Endothelial cell of umbilical vein (primary cell): ENCODE results near the gene SRPX2. TPM values are rescaled to one million over a fixed set of nuclear protein-coding genes. Genes with fewer than 3 reads are reported as not detected.

ENCODE experiments used
- BruUV-seq: library from RNA; stranded (reverse); fragments of 400-500 nt; replicated peaks from 2 replicates; lab custom pipeline; 2021; lab: Mats Ljungman, UMichigan
- CTCF ChIA-PET: fragments of 300-600, 350-600 bp; sonication (Branson Sonifier 250); formaldehyde crosslinking; loops from one replicate; lab custom pipeline; 2021; ENCODE audit warnings: antibody characterized with exemption, inconsistent platforms; lab: Charles Lee
- POLR2A ChIA-PET: fragments of 300-600, 350-600 bp; sonication (Branson Sonifier 250); formaldehyde crosslinking; loops from one replicate; lab custom pipeline; 2021; ENCODE audit warnings: antibody characterized with exemption, inconsistent platforms; lab: Charles Lee
- DNase-seq: peaks from one replicate; pipeline ENCODE4 v3.0.0-alpha.2; 2011; ENCODE audit warnings: low read depth, low spot score
- FAIRE-seq: peaks from 2 replicates; lab custom pipeline; 2011; peaks lifted over from hg19 to GRCh38; lab: Jason Lieb, UNC
- H2AFZ ChIP-seq: 2 replicates; pipeline ENCODE4 v1.6.0; 2012; ENCODE audit warnings: low read depth, low read length, control low read depth, inconsistent platforms
- H3K27ac ChIP-seq: 2 replicates; pipeline ENCODE4 v1.5.1; 2011; ENCODE audit warnings: low read depth, mild to moderate bottlenecking, control low read depth, low read length, moderate library complexity; ENCODE audit not compliant: insufficient read depth
- H3K27me3 ChIP-seq, 2 experiments: 2 replicates each; pipeline versions ENCODE4 v1.6.0 to v1.6.1; 2011; ENCODE audit warnings: low read length in 2 of 2, mixed read lengths in 1 of 2; ENCODE audit not compliant: control insufficient read depth in 2 of 2, insufficient read depth in 2 of 2
- H3K36me3 ChIP-seq, 2 experiments: 2 replicates in 1 of 2; 3 replicates in 1 of 2; pipeline ENCODE4 v1.5.1; 2011; ENCODE audit warnings: low read length in 2 of 2, mild to moderate bottlenecking in 1 of 2, moderate library complexity in 1 of 2; ENCODE audit not compliant: control insufficient read depth in 2 of 2, insufficient read depth in 2 of 2; ENCODE audit errors: extremely low read depth in 1 of 2
- H3K4me1 ChIP-seq: 3 replicates; pipeline ENCODE4 v1.5.1; 2011; ENCODE audit warnings: mild to moderate bottlenecking, low read length; ENCODE audit not compliant: control insufficient read depth, insufficient read depth; ENCODE audit errors: extremely low read depth
- H3K4me2 ChIP-seq: 2 replicates; pipeline ENCODE4 v1.6.1; 2011; ENCODE audit warnings: low read length, control low read depth, mixed read lengths; ENCODE audit not compliant: insufficient read depth
- H3K4me3 ChIP-seq, 3 experiments: fragments of 200-600 bp in 1 of 3; sonication (generic), shearing (Covaris generic) in 1 of 3; replicated peaks in 1 of 3; 2 replicates each; pipeline ENCODE4 v1.5.1; 2011 to 2016; ENCODE audit warnings: control low read depth in 3 of 3, low read length in 3 of 3, mild to moderate bottlenecking in 2 of 3, inconsistent platforms in 1 of 3, low read depth in 1 of 3, moderate library complexity in 1 of 3; ENCODE audit not compliant: insufficient read depth in 1 of 3
- H3K79me2 ChIP-seq: 2 replicates; pipeline ENCODE4 v1.6.0; 2012; ENCODE audit warnings: low read length, inconsistent platforms; ENCODE audit not compliant: control insufficient read depth, insufficient read depth
- H3K9ac ChIP-seq: replicated peaks from 2 replicates; pipeline ENCODE3; 2011; ENCODE audit warnings: low read length, control low read depth; ENCODE audit not compliant: insufficient read depth; ENCODE audit errors: extremely low read depth
- H3K9me1 ChIP-seq: replicated peaks from 3 replicates; pipeline ENCODE4 v1.6.0; 2011; ENCODE audit warnings: mild to moderate bottlenecking, low read length; ENCODE audit not compliant: control insufficient read depth, insufficient read depth; ENCODE audit errors: extremely low read depth
- H3K9me3 ChIP-seq: replicated peaks from 2 replicates; pipeline ENCODE4 v1.5.1; 2012; ENCODE audit warnings: low read length, inconsistent platforms; ENCODE audit not compliant: control insufficient read depth, insufficient read depth
- H4K20me1 ChIP-seq: replicated peaks from 2 replicates; pipeline ENCODE3; 2011; ENCODE audit warnings: mild to moderate bottlenecking, low read length; ENCODE audit not compliant: control insufficient read depth, insufficient read depth; ENCODE audit errors: extremely low read depth
- EZH2 ChIP-seq: IDR thresholded peaks from 2 replicates; pipeline ENCODE4 v1.6.1; 2012; ENCODE audit warnings: borderline replicate concordance, low read depth, mild to moderate bottlenecking, moderate library complexity, low read length, inconsistent platforms; ENCODE audit not compliant: severe bottlenecking
- FOS ChIP-seq: IDR thresholded peaks from 2 replicates; pipeline ENCODE4 v1.6.1; 2011; ENCODE audit warnings: mild to moderate bottlenecking, low read length, moderate library complexity, borderline replicate concordance; ENCODE audit not compliant: insufficient read depth
- GATA2 ChIP-seq: IDR thresholded peaks from 2 replicates; pipeline ENCODE4 v1.7.0; 2011; ENCODE audit warnings: low read depth, mild to moderate bottlenecking, moderate library complexity, mixed read lengths, low read length; ENCODE audit not compliant: insufficient read length, insufficient read depth
- JUN ChIP-seq: IDR thresholded peaks from 2 replicates; pipeline ENCODE4 v1.6.1; 2011; ENCODE audit warnings: borderline replicate concordance, low read depth; ENCODE audit not compliant: insufficient read length, insufficient read depth
- MYC ChIP-seq: IDR thresholded peaks from one replicate; pipeline ENCODE4 v1.6.1; 2011; ENCODE audit warnings: mild to moderate bottlenecking, low read depth, low read length
- POLR2A ChIP-seq: IDR thresholded peaks from 2 replicates; pipeline ENCODE4 v1.6.1; 2012; ENCODE audit warnings: low read depth, mild to moderate bottlenecking, control low read depth, low read length
- POLR2AphosphoS5 ChIP-seq: IDR thresholded peaks from 2 replicates; pipeline ENCODE4 v1.6.1; 2012; ENCODE audit warnings: low read depth, mild to moderate bottlenecking, control low read depth, low read length, moderate library complexity; ENCODE audit not compliant: insufficient read depth
- dilution Hi-C: fragments of 300-500 bp; cut with MboI; formaldehyde crosslinking; loops from one replicate; pipeline ENCODE4 v1.15.0; 2019; ENCODE audit warnings: low sequenced_read_pairs; ENCODE audit not compliant: extremely low pct_ligation_motif_present
- intact Hi-C: fragments of 100-400 bp; cut with micrococcal nuclease; formaldehyde crosslinking; loops from one replicate; pipeline ENCODE4 v1.10.0; 2022
- polyA plus RNA-seq, 4 experiments: library from polyadenylated mRNA; depleted of rRNA in 3 of 4; stranded (reverse) in 3 of 4; unstranded in 1 of 4; fragments of >200 nt; gene quantifications; 2 replicates each; pipeline versions ENCODE4 v1.2.1 to v1.2.3, GENCODE V29; 2011 to 2012; ENCODE audit warnings: missing spikeins in 1 of 4
- total RNA-seq: library from RNA; stranded (reverse); gene quantifications from 2 replicates; pipeline ENCODE4 v1.2.3, GENCODE V29; 2021
- TF ChIP-seq, protein P1 (sequence below): IDR thresholded peaks from 2 replicates; pipeline ENCODE4 v1.6.1; 2011; ENCODE audit not compliant: insufficient read depth, insufficient read length
- TF ChIP-seq, protein P2 (sequence below), 2 donors: IDR thresholded peaks; 1 replicate in 1 of 2; 2 replicates in 1 of 2; pipeline ENCODE4 v1.5.1; 2011; ENCODE audit warnings: low read length in 2 of 2, mild to moderate bottlenecking in 2 of 2, moderate library complexity in 2 of 2, control low read depth in 1 of 2, inconsistent platforms in 1 of 2, low read depth in 1 of 2; ENCODE audit not compliant: insufficient read depth in 1 of 2; ENCODE audit errors: extremely low read depth in 1 of 2

SRPX2 gene
- total and polyA plus RNA-seq, 2 donors (not counting 3 experiments of a cell fraction or from before 2014, with no cell fraction given) = 124 to 265 TPM

DNA sequence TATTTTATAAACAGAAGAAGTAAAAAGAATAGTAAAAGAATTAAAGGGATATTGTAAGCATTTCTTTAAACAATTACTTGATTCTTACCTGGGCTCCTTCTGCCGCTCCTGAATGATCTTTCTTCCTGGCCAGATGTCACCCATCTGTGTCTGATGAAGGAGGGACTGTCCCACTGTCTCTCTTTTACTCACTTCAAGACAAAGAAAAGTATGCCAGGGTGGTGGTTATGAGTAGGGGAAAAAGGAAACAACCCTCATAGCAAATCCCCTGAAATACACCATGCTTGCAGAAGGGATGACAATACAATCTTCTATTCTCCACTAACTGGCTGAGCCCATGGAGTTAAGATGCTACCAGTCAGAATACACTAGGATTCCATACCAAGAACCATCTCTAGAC lies 56.8 kb downstream of the SRPX2 start:
- CTCF ChIA-PET = interaction anchor here (1.4 kb wide), 1 partner anchor 68 kb away, joined by 6 read pairs; no protein-coding TSS in a partner anchor
- dilution Hi-C loops = no loop called here

More for the DNA sequence above, 56.8 kb downstream of the SRPX2 start:
- POLR2A ChIA-PET = no interaction called here
- Histone ChIP-seq H3K9me1 (no peaks in the 10 kb centered on the region), H3K27ac (no peak overlapping the region), H3K27me3 (no peaks in the 10 kb centered on the region), H3K79me2 (peaks cover under 1% of the 10 kb centered on the region), H3K4me1 (no peaks in the 10 kb centered on the region), H3K9me3 (no peaks in the 10 kb centered on the region), H4K20me1 (no peaks in the 10 kb centered on the region), H3K4me3 (no peak overlapping the region), H2AFZ (no peak overlapping the region), H3K9ac (no peak overlapping the region), H3K4me2 (no peak overlapping the region), H3K36me3 (peaks cover 0 to 2% of the 10 kb centered on the region in 2 experiments)
- no peak for FAIRE-seq
- intact Hi-C loops = no loop called here
- no TSS peak for BruUV-seq
- DNase-seq = no peak
- TF ChIP-seq, protein P1, sequence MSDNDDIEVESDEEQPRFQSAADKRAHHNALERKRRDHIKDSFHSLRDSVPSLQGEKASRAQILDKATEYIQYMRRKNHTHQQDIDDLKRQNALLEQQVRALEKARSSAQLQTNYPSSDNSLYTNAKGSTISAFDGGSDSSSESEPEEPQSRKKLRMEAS = no peak
- TF ChIP-seq EZH2 (no peak), JUN (no peak), POLR2A (no peak), FOS (no peak), POLR2AphosphoS5 (no peak), MYC (no peak), GATA2 (no peak)
- TF ChIP-seq, protein P2, sequence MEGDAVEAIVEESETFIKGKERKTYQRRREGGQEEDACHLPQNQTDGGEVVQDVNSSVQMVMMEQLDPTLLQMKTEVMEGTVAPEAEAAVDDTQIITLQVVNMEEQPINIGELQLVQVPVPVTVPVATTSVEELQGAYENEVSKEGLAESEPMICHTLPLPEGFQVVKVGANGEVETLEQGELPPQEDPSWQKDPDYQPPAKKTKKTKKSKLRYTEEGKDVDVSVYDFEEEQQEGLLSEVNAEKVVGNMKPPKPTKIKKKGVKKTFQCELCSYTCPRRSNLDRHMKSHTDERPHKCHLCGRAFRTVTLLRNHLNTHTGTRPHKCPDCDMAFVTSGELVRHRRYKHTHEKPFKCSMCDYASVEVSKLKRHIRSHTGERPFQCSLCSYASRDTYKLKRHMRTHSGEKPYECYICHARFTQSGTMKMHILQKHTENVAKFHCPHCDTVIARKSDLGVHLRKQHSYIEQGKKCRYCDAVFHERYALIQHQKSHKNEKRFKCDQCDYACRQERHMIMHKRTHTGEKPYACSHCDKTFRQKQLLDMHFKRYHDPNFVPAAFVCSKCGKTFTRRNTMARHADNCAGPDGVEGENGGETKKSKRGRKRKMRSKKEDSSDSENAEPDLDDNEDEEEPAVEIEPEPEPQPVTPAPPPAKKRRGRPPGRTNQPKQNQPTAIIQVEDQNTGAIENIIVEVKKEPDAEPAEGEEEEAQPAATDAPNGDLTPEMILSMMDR (IDR thresholded peaks at IDR 0.05; ENCODE audit: extremely low read depth in 1 of 2, insufficient read depth in 1 of 2, low read depth in 1 of 2, low read length in 2 of 2) = no peak
